Endothelial cell of umbilical vein (primary cell): Measurements from ENCODE around the gene AK8. TPM values are rescaled to one million over a fixed set of nuclear protein-coding genes. Genes with fewer than 3 reads are reported as not detected.

Source experiments
- BruUV-seq: library from RNA; stranded (reverse); fragments of 400-500 nt; replicated peaks from 2 replicates; lab custom pipeline; 2021; lab: Mats Ljungman, UMichigan
- CTCF ChIA-PET: fragments of 300-600, 350-600 bp; sonication (Branson Sonifier 250); formaldehyde crosslinking; loops from one replicate; lab custom pipeline; 2021; ENCODE audit warnings: antibody characterized with exemption, inconsistent platforms; lab: Charles Lee
- POLR2A ChIA-PET: fragments of 300-600, 350-600 bp; sonication (Branson Sonifier 250); formaldehyde crosslinking; loops from one replicate; lab custom pipeline; 2021; ENCODE audit warnings: antibody characterized with exemption, inconsistent platforms; lab: Charles Lee
- DNase-seq: peaks from one replicate; pipeline ENCODE4 v3.0.0-alpha.2; 2011; ENCODE audit warnings: low read depth, low spot score
- FAIRE-seq: peaks from 2 replicates; lab custom pipeline; 2011; peaks lifted over from hg19 to GRCh38; lab: Jason Lieb, UNC
- H2AFZ ChIP-seq: 2 replicates; pipeline ENCODE4 v1.6.0; 2012; ENCODE audit warnings: low read depth, low read length, control low read depth, inconsistent platforms
- H3K27ac ChIP-seq: 2 replicates; pipeline ENCODE4 v1.5.1; 2011; ENCODE audit warnings: low read depth, mild to moderate bottlenecking, control low read depth, low read length, moderate library complexity; ENCODE audit not compliant: insufficient read depth
- H3K27me3 ChIP-seq, 2 experiments: 2 replicates each; pipeline versions ENCODE4 v1.6.0 to v1.6.1; 2011; ENCODE audit warnings: low read length in 2 of 2, mixed read lengths in 1 of 2; ENCODE audit not compliant: control insufficient read depth in 2 of 2, insufficient read depth in 2 of 2
- H3K36me3 ChIP-seq, 2 experiments: 2 replicates in 1 of 2; 3 replicates in 1 of 2; pipeline ENCODE4 v1.5.1; 2011; ENCODE audit warnings: low read length in 2 of 2, mild to moderate bottlenecking in 1 of 2, moderate library complexity in 1 of 2; ENCODE audit not compliant: control insufficient read depth in 2 of 2, insufficient read depth in 2 of 2; ENCODE audit errors: extremely low read depth in 1 of 2
- H3K4me1 ChIP-seq: 3 replicates; pipeline ENCODE4 v1.5.1; 2011; ENCODE audit warnings: mild to moderate bottlenecking, low read length; ENCODE audit not compliant: control insufficient read depth, insufficient read depth; ENCODE audit errors: extremely low read depth
- H3K4me2 ChIP-seq: 2 replicates; pipeline ENCODE4 v1.6.1; 2011; ENCODE audit warnings: low read length, control low read depth, mixed read lengths; ENCODE audit not compliant: insufficient read depth
- H3K4me3 ChIP-seq, 3 experiments: fragments of 200-600 bp in 1 of 3; sonication (generic), shearing (Covaris generic) in 1 of 3; replicated peaks in 1 of 3; 2 replicates each; pipeline ENCODE4 v1.5.1; 2011 to 2016; ENCODE audit warnings: control low read depth in 3 of 3, low read length in 3 of 3, mild to moderate bottlenecking in 2 of 3, inconsistent platforms in 1 of 3, low read depth in 1 of 3, moderate library complexity in 1 of 3; ENCODE audit not compliant: insufficient read depth in 1 of 3
- H3K79me2 ChIP-seq: 2 replicates; pipeline ENCODE4 v1.6.0; 2012; ENCODE audit warnings: low read length, inconsistent platforms; ENCODE audit not compliant: control insufficient read depth, insufficient read depth
- H3K9ac ChIP-seq: replicated peaks from 2 replicates; pipeline ENCODE3; 2011; ENCODE audit warnings: low read length, control low read depth; ENCODE audit not compliant: insufficient read depth; ENCODE audit errors: extremely low read depth
- H3K9me1 ChIP-seq: replicated peaks from 3 replicates; pipeline ENCODE4 v1.6.0; 2011; ENCODE audit warnings: mild to moderate bottlenecking, low read length; ENCODE audit not compliant: control insufficient read depth, insufficient read depth; ENCODE audit errors: extremely low read depth
- H3K9me3 ChIP-seq: replicated peaks from 2 replicates; pipeline ENCODE4 v1.5.1; 2012; ENCODE audit warnings: low read length, inconsistent platforms; ENCODE audit not compliant: control insufficient read depth, insufficient read depth
- H4K20me1 ChIP-seq: replicated peaks from 2 replicates; pipeline ENCODE3; 2011; ENCODE audit warnings: mild to moderate bottlenecking, low read length; ENCODE audit not compliant: control insufficient read depth, insufficient read depth; ENCODE audit errors: extremely low read depth
- CTCF ChIP-seq, 2 donors: IDR thresholded peaks; 1 replicate in 1 of 2; 2 replicates in 1 of 2; pipeline ENCODE4 v1.5.1; 2011; ENCODE audit warnings: low read length in 2 of 2, mild to moderate bottlenecking in 2 of 2, moderate library complexity in 2 of 2, control low read depth in 1 of 2, inconsistent platforms in 1 of 2, low read depth in 1 of 2; ENCODE audit not compliant: insufficient read depth in 1 of 2; ENCODE audit errors: extremely low read depth in 1 of 2
- EZH2 ChIP-seq: IDR thresholded peaks from 2 replicates; pipeline ENCODE4 v1.6.1; 2012; ENCODE audit warnings: borderline replicate concordance, low read depth, mild to moderate bottlenecking, moderate library complexity, low read length, inconsistent platforms; ENCODE audit not compliant: severe bottlenecking
- FOS ChIP-seq: IDR thresholded peaks from 2 replicates; pipeline ENCODE4 v1.6.1; 2011; ENCODE audit warnings: mild to moderate bottlenecking, low read length, moderate library complexity, borderline replicate concordance; ENCODE audit not compliant: insufficient read depth
- GATA2 ChIP-seq: IDR thresholded peaks from 2 replicates; pipeline ENCODE4 v1.7.0; 2011; ENCODE audit warnings: low read depth, mild to moderate bottlenecking, moderate library complexity, mixed read lengths, low read length; ENCODE audit not compliant: insufficient read length, insufficient read depth
- JUN ChIP-seq: IDR thresholded peaks from 2 replicates; pipeline ENCODE4 v1.6.1; 2011; ENCODE audit warnings: borderline replicate concordance, low read depth; ENCODE audit not compliant: insufficient read length, insufficient read depth
- MAX ChIP-seq: IDR thresholded peaks from 2 replicates; pipeline ENCODE4 v1.6.1; 2011; ENCODE audit not compliant: insufficient read depth, insufficient read length
- MYC ChIP-seq: IDR thresholded peaks from one replicate; pipeline ENCODE4 v1.6.1; 2011; ENCODE audit warnings: mild to moderate bottlenecking, low read depth, low read length
- POLR2A ChIP-seq: IDR thresholded peaks from 2 replicates; pipeline ENCODE4 v1.6.1; 2012; ENCODE audit warnings: low read depth, mild to moderate bottlenecking, control low read depth, low read length
- POLR2AphosphoS5 ChIP-seq: IDR thresholded peaks from 2 replicates; pipeline ENCODE4 v1.6.1; 2012; ENCODE audit warnings: low read depth, mild to moderate bottlenecking, control low read depth, low read length, moderate library complexity; ENCODE audit not compliant: insufficient read depth
- dilution Hi-C: fragments of 300-500 bp; cut with MboI; formaldehyde crosslinking; loops from one replicate; pipeline ENCODE4 v1.15.0; 2019; ENCODE audit warnings: low sequenced_read_pairs; ENCODE audit not compliant: extremely low pct_ligation_motif_present
- intact Hi-C: fragments of 100-400 bp; cut with micrococcal nuclease; formaldehyde crosslinking; loops from one replicate; pipeline ENCODE4 v1.10.0; 2022
- polyA plus RNA-seq, 4 experiments: library from polyadenylated mRNA; depleted of rRNA in 3 of 4; stranded (reverse) in 3 of 4; unstranded in 1 of 4; fragments of >200 nt; gene quantifications; 2 replicates each; pipeline versions ENCODE4 v1.2.1 to v1.2.3, GENCODE V29; 2011 to 2012; ENCODE audit warnings: missing spikeins in 1 of 4
- total RNA-seq: library from RNA; stranded (reverse); gene quantifications from 2 replicates; pipeline ENCODE4 v1.2.3, GENCODE V29; 2021

Gene AK8
- total and polyA plus RNA-seq, 2 donors (not counting 3 experiments of a cell fraction or from before 2014, with no cell fraction given), result 0.06 TPM; not detected in 1

GRCh38 chr9:132919614-132920268, 41.7 kb upstream of the AK8 start:
- Histone ChIP-seq H3K9me1 (no peaks in the 10 kb centered on the region), H3K36me3 (peaks cover 8 to 21% of the 10 kb centered on the region in 2 experiments), H3K9ac (no peak overlapping the region), H3K79me2 (no peaks in the 10 kb centered on the region), H4K20me1 (no peaks in the 10 kb centered on the region), H3K4me3 (no peak overlapping the region), H2AFZ (no peak overlapping the region), H3K27ac (no peak overlapping the region), H3K4me2 (no peak overlapping the region), H3K4me1 (no peaks in the 10 kb centered on the region), H3K27me3 (no peaks in the 10 kb centered on the region), H3K9me3 (no peaks in the 10 kb centered on the region)
- dilution Hi-C loops, result no loop called here
- TF ChIP-seq POLR2A (no peak), CTCF (IDR thresholded peaks at IDR 0.05; ENCODE audit: extremely low read depth in 1 of 2, insufficient read depth in 1 of 2, low read depth in 1 of 2, low read length in 2 of 2) (no peak), MAX (no peak), FOS (no peak), EZH2 (no peak), MYC (no peak), JUN (no peak), GATA2 (no peak), POLR2AphosphoS5 (no peak)
- FAIRE-seq (no peak), DNase-seq (no peak)
- intact Hi-C loops, result no loop called here
- CTCF ChIA-PET, result interaction anchor here (0.8 to 6.1 kb wide), 2 partner anchors 10 to 16 kb away, joined by 3 to 45 read pairs; no protein-coding TSS in a partner anchor
- no TSS peak for BruUV-seq
- POLR2A ChIA-PET, result no interaction called here
